HG03066 (cell line): Measurements from ENCODE around the gene EDA.
"Not testable (repeated sequence)": the region's sequence is repeated elsewhere in the genome, so short reads cannot be mapped to it uniquely, and the experiment has no call there.

ENCODE experiments used
- ATAC-seq: cut with Tn5 transposase; IDR thresholded peaks from one replicate; pipeline ENCODE4 v1.9.1; 2021; ENCODE audit warnings: low read depth; ENCODE audit not compliant: unreplicated experiment

The EDA gene

DNA sequence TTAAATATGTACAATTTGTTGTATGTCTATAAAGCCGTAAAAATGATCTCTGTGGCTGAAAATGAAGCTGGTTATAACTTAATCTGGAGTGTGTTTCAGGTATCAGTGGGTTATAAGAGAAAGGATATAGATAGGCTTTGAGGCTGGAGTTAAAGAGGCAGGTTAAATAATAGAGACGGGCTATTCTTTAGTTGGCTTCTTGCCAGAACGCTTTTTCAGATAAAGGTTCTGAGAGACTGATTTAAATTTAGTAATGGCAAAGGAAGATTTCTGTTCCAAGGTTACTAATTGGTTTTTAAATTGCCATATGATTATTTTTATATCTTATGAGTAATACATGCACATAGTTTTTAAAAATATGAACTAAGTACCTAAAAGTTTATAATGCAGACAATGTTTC lies 316.4 kb downstream of the EDA start:
- no peak for ATAC-seq

GRCh38 chrX:69948276-69948797 lies 332.4 kb downstream of the EDA start:
- no peak for ATAC-seq

DNA sequence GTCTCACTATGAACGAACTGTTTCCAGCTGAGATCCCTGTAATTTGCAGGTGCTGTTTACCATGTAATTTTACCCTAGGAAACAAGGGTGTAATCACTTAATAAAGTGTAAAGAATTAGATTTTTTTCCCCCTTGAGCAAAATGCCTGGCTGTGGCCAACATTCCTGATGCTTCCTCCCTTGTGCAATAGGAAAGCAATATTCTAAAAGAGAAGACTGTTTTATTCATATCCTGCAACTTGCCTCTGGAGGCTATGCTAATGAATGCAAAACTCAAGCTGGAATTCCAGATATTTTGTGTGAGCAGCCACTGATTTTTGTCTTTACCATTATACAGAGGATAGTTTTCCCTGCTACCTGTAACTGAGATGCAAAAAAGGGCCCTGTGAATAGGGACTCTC lies 335.8 kb downstream of the EDA start:
- no peak for ATAC-seq

GRCh38 chrX:69959712-69960111 lies 343.8 kb downstream of the EDA start:
- no peak for ATAC-seq

DNA sequence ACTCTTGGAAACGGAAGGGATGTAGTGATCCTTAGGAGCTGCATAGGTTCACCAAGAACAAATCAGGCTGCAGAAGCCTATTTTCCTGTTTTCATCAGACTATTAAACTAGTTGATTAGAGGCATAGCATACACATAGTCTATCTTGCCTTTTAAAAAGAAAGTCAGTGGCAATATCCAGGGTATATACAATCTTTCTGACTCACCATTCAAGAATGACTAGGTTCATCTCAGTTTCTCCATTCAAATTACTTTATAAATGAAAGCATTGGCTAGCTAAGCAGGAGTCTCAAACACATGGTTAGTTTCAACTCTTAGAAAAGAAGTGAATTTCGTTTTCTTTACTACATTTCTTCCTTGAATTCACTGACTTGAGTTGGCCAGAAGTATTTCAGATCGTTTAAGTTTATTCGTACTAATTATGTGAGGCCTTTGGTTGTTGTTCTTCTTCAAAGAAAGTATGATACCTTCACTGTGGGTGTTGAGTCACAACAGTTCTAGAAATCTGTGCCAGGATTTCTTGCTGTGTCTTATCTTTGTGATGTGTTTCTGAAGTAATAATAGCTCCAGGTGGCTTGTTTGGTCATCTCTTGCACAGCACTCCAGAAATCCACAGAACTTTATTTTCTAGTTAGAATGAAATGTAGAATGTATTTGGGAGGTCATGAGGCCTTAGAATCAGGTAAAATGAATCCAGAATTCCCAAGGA lies 345.6 kb downstream of the EDA start:
- ATAC-seq, result no peak

- no peak for ATAC-seq
Observed at GRCh38 chrX:69968950-69969349, 353.0 kb downstream of the EDA start.

- ATAC-seq, result no peak
Observed at GRCh38 chrX:69969460-69969859, 353.5 kb downstream of the EDA start.

GRCh38 chrX:69987691-69988090 lies 371.8 kb downstream of the EDA start:
- no peak for ATAC-seq

DNA sequence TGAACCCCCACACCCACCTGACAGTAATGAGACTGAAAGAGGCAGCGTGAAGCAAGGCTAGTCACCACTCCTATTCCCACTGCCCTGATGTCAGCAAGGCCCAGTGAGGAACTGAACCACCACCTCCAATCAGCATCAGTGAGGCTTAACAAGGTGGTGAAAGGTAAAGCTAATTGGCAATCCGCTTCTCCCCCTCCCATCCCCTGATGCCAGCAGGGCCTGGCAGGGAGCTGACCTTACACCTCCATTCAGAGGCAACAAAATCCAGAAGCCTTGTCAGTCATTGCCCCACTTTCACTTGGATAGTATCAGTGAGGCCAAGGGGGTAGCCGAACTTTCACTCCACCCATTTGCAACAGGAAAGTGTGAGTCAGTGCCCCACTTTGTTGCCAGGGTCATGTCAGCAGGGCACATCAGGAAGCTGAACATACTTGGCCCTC lies 373.1 kb downstream of the EDA start:
- ATAC-seq, result no peak

GRCh38 chrX:69991685-69992084 lies 375.8 kb downstream of the EDA start:
- ATAC-seq, result no peak

DNA sequence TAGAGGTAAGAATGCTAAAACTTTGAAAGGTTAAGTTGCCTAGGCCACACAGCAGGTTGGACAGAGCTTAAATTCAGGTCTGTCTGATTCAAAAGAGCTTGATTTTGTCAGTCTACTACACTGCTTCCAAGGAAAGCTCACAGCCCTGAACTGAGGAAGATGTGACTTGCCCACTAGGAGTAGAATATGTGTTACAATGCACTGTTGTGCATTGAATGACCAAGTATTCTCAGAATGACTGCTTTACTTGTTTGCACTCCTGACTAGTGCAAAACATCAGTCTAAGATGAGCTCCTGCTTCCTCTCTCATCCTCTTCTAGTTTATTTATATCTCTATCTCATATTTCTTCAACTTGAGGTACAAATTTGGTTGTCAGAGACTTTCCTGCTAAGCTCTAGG lies 377.6 kb downstream of the EDA start:
- no peak for ATAC-seq

GRCh38 chrX:69995362-69996112 lies 379.6 kb downstream of the EDA start:
- no peak for ATAC-seq

GRCh38 chrX:69996113-69996468 lies 380.2 kb downstream of the EDA start:
- no peak for ATAC-seq

- ATAC-seq, result not testable (repeated sequence)
Observed at GRCh38 chrX:69998299-69998698, 382.4 kb downstream of the EDA start.

GRCh38 chrX:70001269-70001668 lies 385.4 kb downstream of the EDA start:
- no peak for ATAC-seq

- no peak for ATAC-seq
Observed at GRCh38 chrX:70001708-70002341, 385.9 kb downstream of the EDA start.

GRCh38 chrX:70007946-70008345 lies 392.0 kb downstream of the EDA start:
- no peak for ATAC-seq

GRCh38 chrX:70009049-70009448 lies 393.1 kb downstream of the EDA start:
- ATAC-seq, result no peak

DNA sequence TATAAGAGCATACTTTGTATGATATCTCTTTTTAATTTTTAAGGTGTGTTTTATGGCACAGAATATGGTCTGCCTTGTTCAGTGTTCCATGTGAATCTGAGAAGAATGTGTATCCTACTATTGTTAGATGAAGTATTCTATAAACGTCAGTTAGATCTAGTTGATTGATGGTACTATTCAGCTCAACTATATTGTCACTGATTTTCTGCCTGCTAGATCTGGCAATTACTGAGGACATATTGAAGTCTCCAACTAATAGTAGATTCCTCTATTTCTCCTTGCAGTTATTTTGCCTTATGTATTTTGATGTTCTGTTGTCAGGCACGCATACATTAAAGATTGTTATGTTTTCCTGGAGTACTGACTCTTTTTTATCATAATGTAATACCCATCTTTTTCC lies 394.1 kb downstream of the EDA start:
- no peak for ATAC-seq

DNA sequence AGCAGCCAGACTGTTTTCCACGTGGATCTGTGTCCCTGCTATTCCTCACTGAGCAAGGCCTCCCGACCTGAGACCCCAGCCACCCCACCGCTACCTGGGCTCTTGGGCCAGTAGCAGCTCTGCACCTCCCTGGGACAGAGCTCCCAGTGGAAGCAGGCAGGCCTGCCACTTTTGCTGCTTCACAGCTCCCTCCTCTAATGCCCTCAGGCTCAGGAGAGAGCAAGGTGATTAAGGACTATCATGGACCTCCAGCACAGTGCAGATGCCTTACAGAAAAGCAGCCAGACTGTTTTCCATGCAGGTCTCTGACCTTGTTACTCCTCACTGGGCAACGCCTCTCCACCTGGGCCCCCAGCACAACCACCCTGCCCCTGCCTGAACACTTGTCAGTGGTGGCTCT lies 396.8 kb downstream of the EDA start:
- no peak for ATAC-seq
